GM21786 (cell line): ENCODE measurements around the gene TMBIM4.

Experiments used
- ATAC-seq: cut with Tn5 transposase; IDR thresholded peaks from one replicate; pipeline ENCODE4 v1.9.1; 2021; ENCODE audit not compliant: unreplicated experiment

The TMBIM4 gene

GRCh38 chr12:66103016-66103913 lies 66.5 kb downstream of the TMBIM4 start:
- no peak for ATAC-seq

GRCh38 chr12:66092559-66093269 lies 77.1 kb downstream of the TMBIM4 start:
- peak; percentile 82 for ATAC-seq

- ATAC-seq: no peak
These were observed 79.6 kb downstream of the TMBIM4 start for GRCh38 chr12:66090157-66090556.

GRCh38 chr12:66087365-66087943 lies 82.3 kb downstream of the TMBIM4 start:
- ATAC-seq: peak; percentile 88

- no peak for ATAC-seq
These were observed 83.8 kb downstream of the TMBIM4 start for GRCh38 chr12:66085998-66086397.
